Activated CD4-positive, alpha-beta memory T cell treated with anti-CD3 and anti-CD28 coated beads, Interleukin-2, amount 10 ng/mL, durations not matched to agents 7 days and 5 days (primary cell): ENCODE measurements around the gene RBM6. TPM values are rescaled to one million over a fixed set of nuclear protein-coding genes. Genes with fewer than 3 reads are reported as not detected.

Source experiments
- CTCF ChIA-PET: fragments of 350-600 bp; sonication (Branson Sonifier 250); formaldehyde crosslinking; loops from one replicate; lab custom pipeline; 2021; ENCODE audit warnings: antibody characterized with exemption, inconsistent platforms; lab: Charles Lee
- POLR2A ChIA-PET: fragments of 350-600 bp; sonication (Branson Sonifier 250); formaldehyde crosslinking; loops from one replicate; lab custom pipeline; 2021; ENCODE audit warnings: antibody characterized with exemption; lab: Charles Lee
- DNase-seq: peaks from one replicate; pipeline ENCODE4 v3.0.0-alpha.2; 2020
- H3K27ac Mint-ChIP-seq: one replicate; pipeline ENCODE4 v1.8.0; 2021; ENCODE audit warnings: mild to moderate bottlenecking, mixed read lengths
- H3K27me3 Mint-ChIP-seq: one replicate; pipeline ENCODE4 v1.8.0; 2021; ENCODE audit warnings: mixed read lengths
- H3K36me3 Mint-ChIP-seq: one replicate; pipeline ENCODE4 v1.8.0; 2021; ENCODE audit warnings: low read depth, mixed read lengths
- H3K4me1 Mint-ChIP-seq: one replicate; pipeline ENCODE4 v1.8.0; 2021; ENCODE audit warnings: mixed read lengths
- H3K4me3 Mint-ChIP-seq: one replicate; pipeline ENCODE4 v1.8.0; 2021; ENCODE audit warnings: mild to moderate bottlenecking, mixed read lengths
- H3K9me3 Mint-ChIP-seq: one replicate; pipeline ENCODE4 v1.8.0; 2021; ENCODE audit warnings: mixed read lengths
- total RNA-seq, 2 experiments: library from RNA; stranded (reverse); gene quantifications; one replicate each; pipeline ENCODE4 v1.2.3, GENCODE V29; 2021

RBM6 gene
- total RNA-seq, 2 experiments from 2014 or later, result 88.0 to 90.3 TPM

GRCh38 chr3:50118237-50118636 is 178.3 kb downstream of the RBM6 start:
- no peak for DNase-seq
- peaks cover 60% of the 10 kb centered on the region for H3K36me3 Mint-ChIP-seq
- ChIA-PET CTCF (no interaction called here), POLR2A (interaction anchor here (0.6 to 1.1 kb wide), 4 partner anchors 15 to 152 kb away, joined by 3 to 6 read pairs (median 3); no protein-coding TSS in a partner anchor)
- no peaks in the 10 kb centered on the region for H3K27me3 Mint-ChIP-seq
- H3K4me3 Mint-ChIP-seq, result no peak overlapping the region
- no peaks in the 10 kb centered on the region for H3K4me1 Mint-ChIP-seq
- H3K9me3 Mint-ChIP-seq, result no peaks in the 10 kb centered on the region
- no peak overlapping the region for H3K27ac Mint-ChIP-seq

- CTCF ChIA-PET, result interaction anchor here (0.6 to 1.4 kb wide), 8 partner anchors 8 to 377 kb away, joined by 3 to 4 read pairs (median 3); no protein-coding TSS in a partner anchor
- no peak for DNase-seq
- Mint-ChIP-seq H3K27me3 (no peaks in the 10 kb centered on the region), H3K27ac (no peak overlapping the region), H3K4me1 (no peaks in the 10 kb centered on the region), H3K9me3 (no peaks in the 10 kb centered on the region), H3K4me3 (no peak overlapping the region), H3K36me3 (peaks cover 45% of the 10 kb centered on the region)
- POLR2A ChIA-PET, result interaction anchor here (1.1 to 1.9 kb wide), 3 partner anchors 19 to 156 kb away, joined by 4 to 5 read pairs (median 4); no protein-coding TSS in a partner anchor
Measured at GRCh38 chr3:50119786-50120185, 179.8 kb downstream of the RBM6 start.

- Mint-ChIP-seq H3K27me3 (no peaks in the 10 kb centered on the region), H3K4me3 (no peak overlapping the region), H3K4me1 (no peaks in the 10 kb centered on the region), H3K36me3 (peaks cover 39% of the 10 kb centered on the region), H3K9me3 (no peaks in the 10 kb centered on the region), H3K27ac (no peak overlapping the region)
- CTCF ChIA-PET, result interaction anchor here (0.6 to 2.0 kb wide), 8 partner anchors 8 to 197 kb away, joined by 3 to 10 read pairs (median 4); no protein-coding TSS in a partner anchor
- no peak for DNase-seq
- POLR2A ChIA-PET, result interaction anchor here (0.7 to 1.9 kb wide), 9 partner anchors 8 to 179 kb away, joined by 3 to 5 read pairs (median 3); partner anchors contain the start of genes HYAL3, NAA80 and RBM5
Measured at GRCh38 chr3:50120364-50121071, 180.6 kb downstream of the RBM6 start.

- CTCF ChIA-PET, result interaction anchor here (0.7 to 2.0 kb wide), 5 partner anchors 9 to 40 kb away, joined by 3 to 10 read pairs (median 6); no protein-coding TSS in a partner anchor
- POLR2A ChIA-PET, result interaction anchor here (0.9 to 1.9 kb wide), 7 partner anchors 8 to 178 kb away, joined by 3 to 5 read pairs (median 3); partner anchors contain the start of genes HYAL3, NAA80 and RBM5
- DNase-seq, result peak; percentile 71
Measured at GRCh38 chr3:50121072-50122032, 181.4 kb downstream of the RBM6 start.

GRCh38 chr3:50122071-50122470 is 182.1 kb downstream of the RBM6 start:
- no peaks in the 10 kb centered on the region for H3K9me3 Mint-ChIP-seq
- no peak for DNase-seq
- H3K4me3 Mint-ChIP-seq, result no peak overlapping the region
- H3K27ac Mint-ChIP-seq, result peak overlapping the region; percentile 10
- H3K4me1 Mint-ChIP-seq, result no peaks in the 10 kb centered on the region
- peaks cover 24% of the 10 kb centered on the region for H3K36me3 Mint-ChIP-seq
- POLR2A ChIA-PET, result interaction anchor here (1.5 kb wide), 1 partner anchor 12 kb away, joined by 3 read pairs; no protein-coding TSS in a partner anchor
- H3K27me3 Mint-ChIP-seq, result no peaks in the 10 kb centered on the region
- CTCF ChIA-PET, result interaction anchor here (1.0 to 2.0 kb wide), 7 partner anchors 9 to 150 kb away, joined by 3 to 6 read pairs (median 3); no protein-coding TSS in a partner anchor

More at GRCh38 chr3:50121072-50122032, 181.4 kb downstream of the RBM6 start:
- no peaks in the 10 kb centered on the region for H3K9me3 Mint-ChIP-seq
- H3K4me1 Mint-ChIP-seq, result no peaks in the 10 kb centered on the region
- H3K27me3 Mint-ChIP-seq, result no peaks in the 10 kb centered on the region
- H3K36me3 Mint-ChIP-seq, result peaks cover 31% of the 10 kb centered on the region
- no peak overlapping the region for H3K27ac Mint-ChIP-seq
- no peak overlapping the region for H3K4me3 Mint-ChIP-seq

- no peak overlapping the region for H3K4me3 Mint-ChIP-seq
- no peak for DNase-seq
- H3K9me3 Mint-ChIP-seq, result no peaks in the 10 kb centered on the region
- H3K4me1 Mint-ChIP-seq, result no peaks in the 10 kb centered on the region
- H3K36me3 Mint-ChIP-seq, result peaks cover 20% of the 10 kb centered on the region
- ChIA-PET POLR2A (interaction anchor here (0.5 to 2.0 kb wide), 4 partner anchors 11 to 131 kb away, joined by 3 to 6 read pairs (median 3); no protein-coding TSS in a partner anchor), CTCF (interaction anchor here (1.0 to 1.5 kb wide), 6 partner anchors 9 to 149 kb away, joined by 3 to 4 read pairs (median 3); no protein-coding TSS in a partner anchor)
- H3K27me3 Mint-ChIP-seq, result no peaks in the 10 kb centered on the region
- no peak overlapping the region for H3K27ac Mint-ChIP-seq
Measured at GRCh38 chr3:50122661-50123391, 182.9 kb downstream of the RBM6 start.

GRCh38 chr3:50123394-50124051 is 183.6 kb downstream of the RBM6 start:
- H3K27ac Mint-ChIP-seq, result no peak overlapping the region
- H3K27me3 Mint-ChIP-seq, result no peaks in the 10 kb centered on the region
- H3K9me3 Mint-ChIP-seq, result no peaks in the 10 kb centered on the region
- no peak overlapping the region for H3K4me3 Mint-ChIP-seq
- ChIA-PET POLR2A (interaction anchor here (0.5 to 2.0 kb wide), 3 partner anchors 18 to 132 kb away, joined by 3 to 6 read pairs (median 3); no protein-coding TSS in a partner anchor), CTCF (interaction anchor here (0.5 to 1.5 kb wide), 4 partner anchors 11 to 102 kb away, joined by 3 to 4 read pairs (median 4); no protein-coding TSS in a partner anchor)
- H3K36me3 Mint-ChIP-seq, result peaks cover 13% of the 10 kb centered on the region
- H3K4me1 Mint-ChIP-seq, result no peaks in the 10 kb centered on the region
- no peak for DNase-seq

GRCh38 chr3:50124052-50124799 is 184.3 kb downstream of the RBM6 start:
- Mint-ChIP-seq H3K4me1 (no peaks in the 10 kb centered on the region), H3K4me3 (no peak overlapping the region), H3K27ac (no peak overlapping the region), H3K27me3 (no peaks in the 10 kb centered on the region), H3K36me3 (peaks cover 8% of the 10 kb centered on the region), H3K9me3 (no peaks in the 10 kb centered on the region)
- ChIA-PET CTCF (interaction anchor here (0.5 kb wide), 1 partner anchor 87 kb away, joined by 3 read pairs; no protein-coding TSS in a partner anchor), POLR2A (interaction anchor here (1.2 to 2.0 kb wide), 2 partner anchors 17 to 122 kb away, joined by 3 to 6 read pairs; no protein-coding TSS in a partner anchor)
- DNase-seq, result no peak

- Mint-ChIP-seq H3K27me3 (no peaks in the 10 kb centered on the region), H3K4me1 (no peaks in the 10 kb centered on the region), H3K9me3 (no peaks in the 10 kb centered on the region), H3K4me3 (no peak overlapping the region), H3K36me3 (peaks cover 7% of the 10 kb centered on the region), H3K27ac (no peak overlapping the region)
- no peak for DNase-seq
- POLR2A ChIA-PET, result interaction anchor here (1.2 kb wide), 1 partner anchor 16 kb away, joined by 3 read pairs; no protein-coding TSS in a partner anchor
- CTCF ChIA-PET, result no interaction called here
Measured at GRCh38 chr3:50124800-50125178, 184.8 kb downstream of the RBM6 start.

- DNase-seq, result no peak
- Mint-ChIP-seq H3K27ac (no peak overlapping the region), H3K27me3 (no peaks in the 10 kb centered on the region), H3K36me3 (no peaks in the 10 kb centered on the region), H3K4me3 (no peak overlapping the region), H3K4me1 (no peaks in the 10 kb centered on the region), H3K9me3 (no peaks in the 10 kb centered on the region)
- CTCF ChIA-PET, result no interaction called here
- POLR2A ChIA-PET, result interaction anchor here (1.0 to 1.2 kb wide), 3 partner anchors 8 to 64 kb away, joined by 3 read pairs; no protein-coding TSS in a partner anchor
Measured at GRCh38 chr3:50125541-50126286, 185.8 kb downstream of the RBM6 start.
